Measurements from ENCODE around the gene GPR55. TPM values are rescaled to one million over a fixed set of nuclear protein-coding genes. Genes with fewer than 3 reads are reported as not detected.
A peak's percentile ranks its signal among the peaks of the same experiment; 100 is the strongest.

The GPR55 gene
- total and polyA plus RNA-seq, 10 of the 15 experiments (the other 5 are each of a cell fraction or from before 2014, with no cell fraction given), result 2.1 to 30.1 (median 16.2) TPM

DNA sequence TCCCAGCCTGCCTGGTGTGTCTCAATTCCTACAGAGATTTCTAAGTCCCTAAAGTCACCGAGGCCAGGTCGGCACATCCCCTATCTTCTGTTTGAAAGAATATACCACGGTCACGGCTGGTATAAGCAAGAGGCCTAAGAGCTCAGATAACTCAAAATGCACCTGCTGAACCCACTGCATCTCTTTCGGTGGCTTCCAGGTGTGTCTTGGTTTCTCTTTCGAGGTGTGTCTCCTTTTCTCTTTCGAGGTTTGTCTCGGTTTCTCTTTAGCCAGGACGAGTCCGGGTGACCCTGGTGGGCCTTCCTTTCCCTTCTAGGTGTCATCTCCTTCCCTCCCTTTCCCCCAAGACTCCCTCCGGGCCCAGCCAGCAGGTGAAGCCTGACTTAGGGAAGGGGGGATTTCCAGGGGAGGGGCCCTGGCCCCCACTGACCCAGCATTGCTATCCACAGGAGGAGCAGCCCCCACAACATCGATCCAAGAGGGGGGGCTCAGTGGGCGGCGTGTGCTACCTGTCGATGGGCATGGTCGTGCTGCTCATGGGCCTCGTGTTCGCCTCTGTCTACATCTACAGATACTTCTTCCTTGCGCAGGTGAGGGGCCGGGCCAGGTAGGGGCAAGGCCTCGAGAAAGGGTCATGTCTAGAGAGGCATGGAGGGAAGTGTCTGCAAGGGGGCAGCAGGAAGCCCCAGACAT is 51.9 kb downstream of the GPR55 start:
- FAIRE-seq (peak; percentile 99), DNase-seq (ENCODE audit: low read depth, low spot score) (peak; percentile 74), ATAC-seq (peak; percentile 81)
- intact Hi-C loops (cut with micrococcal nuclease; ENCODE audit: unreplicated experiment), result no loop called here
- TF ChIP-seq, protein P1, sequence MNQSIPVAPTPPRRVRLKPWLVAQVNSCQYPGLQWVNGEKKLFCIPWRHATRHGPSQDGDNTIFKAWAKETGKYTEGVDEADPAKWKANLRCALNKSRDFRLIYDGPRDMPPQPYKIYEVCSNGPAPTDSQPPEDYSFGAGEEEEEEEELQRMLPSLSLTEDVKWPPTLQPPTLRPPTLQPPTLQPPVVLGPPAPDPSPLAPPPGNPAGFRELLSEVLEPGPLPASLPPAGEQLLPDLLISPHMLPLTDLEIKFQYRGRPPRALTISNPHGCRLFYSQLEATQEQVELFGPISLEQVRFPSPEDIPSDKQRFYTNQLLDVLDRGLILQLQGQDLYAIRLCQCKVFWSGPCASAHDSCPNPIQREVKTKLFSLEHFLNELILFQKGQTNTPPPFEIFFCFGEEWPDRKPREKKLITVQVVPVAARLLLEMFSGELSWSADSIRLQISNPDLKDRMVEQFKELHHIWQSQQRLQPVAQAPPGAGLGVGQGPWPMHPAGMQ (IDR thresholded peaks at IDR 0.05; ENCODE audit: borderline replicate concordance), result no peak
- TF ChIP-seq HDGF (IDR thresholded peaks at IDR 0.05) (no peak), ZNF207 (IDR thresholded peaks at IDR 0.05; ENCODE audit: borderline replicate concordance) (peak; percentile 17; the same call in 1 of the 2 replicates), GATAD2B (conservative IDR thresholded peaks at IDR 0.05; ENCODE audit: low read depth) (0 out of 2 replicates have a peak, but pooled peaks have one; percentile 57), FOXM1 (IDR thresholded peaks at IDR 0.05; ENCODE audit: low read depth, low read length) (peak; percentile 55; the same call in 1 of the 2 replicates), RUNX3 (IDR thresholded peaks at IDR 0.05; ENCODE audit: low read length) (peak; percentile 78), IRF4 (IDR thresholded peaks at IDR 0.05; ENCODE audit: low read depth, low read length) (0 out of 2 replicates have a peak, but pooled peaks have one; percentile 9), BHLHE40 (IDR thresholded peaks at IDR 0.05; ENCODE audit: borderline replicate concordance in 1 of 2, low read depth in 2 of 2, low read length in 1 of 2) (peak; percentile 44 to 47; a peak in 2 of 4 replicates), IKZF1 (conservative IDR thresholded peaks at IDR 0.05) (no peak), ZZZ3 (IDR thresholded peaks at IDR 0.05; ENCODE audit: control insufficient read depth, insufficient read length, low read depth) (no peak), IKZF2 (IDR thresholded peaks at IDR 0.05) (0 out of 4 replicates have a peak, but pooled peaks of 1 of the 2 experiments have one; percentile 6), NFIC (IDR thresholded peaks at IDR 0.05; ENCODE audit: low read depth, low read length) (0 out of 2 replicates have a peak, but pooled peaks have one; percentile 23), SMAD5 (IDR thresholded peaks at IDR 0.05; ENCODE audit: low read depth) (no peak), ETV6 (conservative IDR thresholded peaks at IDR 0.05 in 1 of 2, IDR thresholded peaks at IDR 0.05 in 1 of 2; ENCODE audit: borderline replicate concordance in 1 of 2, low read depth in 1 of 2) (peak in 1 of 2 experiments; percentile 28; a peak in 1 of 4 replicates), ESRRA (IDR thresholded peaks at IDR 0.05; ENCODE audit: low read length) (no peak), MTA3 (IDR thresholded peaks at IDR 0.05; ENCODE audit: borderline replicate concordance, low read length) (no peak), EP300 (IDR thresholded peaks at IDR 0.05; ENCODE audit: borderline replicate concordance in 1 of 2, control insufficient read depth in 1 of 2, low read depth in 2 of 2, low read length in 2 of 2) (peak in 1 of 2 experiments; percentile 34; a peak in 1 of 4 replicates), PAX5 (IDR thresholded peaks at IDR 0.05; ENCODE audit: borderline replicate concordance, low read depth, low read length) (peak; percentile 63; the same call in 1 of the 2 replicates), TCF12 (IDR thresholded peaks at IDR 0.05; ENCODE audit: low read depth, low read length) (peak; percentile 91), ATF7 (IDR thresholded peaks at IDR 0.05; ENCODE audit: low read depth) (peak; percentile 21; the same call in 1 of the 2 replicates), TCF3 (IDR thresholded peaks at IDR 0.05; ENCODE audit: borderline replicate concordance, insufficient read depth, low read depth, low read length) (peak; percentile 53; the same call in 1 of the 2 replicates)
- H3K79me2 ChIP-seq (ENCODE audit: control insufficient read depth, insufficient read depth, low read length), result peaks cover 3% of the 10 kb centered on the region; the same call in 1 of the 2 replicates
- peaks cover 2 to 3% of the 10 kb centered on the region in 2 experiments; a peak in 3 of 4 replicates for H3K36me3 ChIP-seq (ENCODE audit: control insufficient read depth in 2 of 2, insufficient read depth in 2 of 2, low read length in 1 of 2)
- POLR2A ChIA-PET, result interaction anchor here (0.9 to 3.7 kb wide), 7 partner anchors 10 to 102 kb away, joined by 3 to 19 read pairs (median 4); partner anchors contain the start of gene GPR55
- peak overlapping the region; percentile 79 for H3K27ac ChIP-seq (ENCODE audit: control insufficient read depth, insufficient read depth)
- peak overlapping the region; percentile 63 for H3K4me3 ChIP-seq
- no TSS peak for BruUV-seq (replicated peaks)
- RAD21 ChIA-PET (ENCODE audit: unreplicated experiment), result interaction anchor here (0.8 to 2.6 kb wide), 12 partner anchors 9 to 115 kb away, joined by 3 to 9 read pairs (median 4); partner anchors contain the start of gene ITM2C
- no peaks in the 10 kb centered on the region for H3K9me3 ChIP-seq (replicated peaks; ENCODE audit: control insufficient read depth, insufficient read depth, low read length)
- peak overlapping the region; percentile 9; the same call in 1 of the 2 replicates for H3K9ac ChIP-seq (ENCODE audit: control insufficient read depth, insufficient read depth, low read length)
- H4K20me1 ChIP-seq (ENCODE audit: control insufficient read depth, insufficient read depth), result no peaks in the 10 kb centered on the region
- H2AFZ ChIP-seq (ENCODE audit: control insufficient read depth, low read depth, low read length), result no peak overlapping the region
- CTCF ChIA-PET, result interaction anchor here (1.0 to 3.1 kb wide), 8 partner anchors 9 to 146 kb away, joined by 3 to 18 read pairs (median 5); partner anchors contain the start of genes GPR55 and ITM2C
- under 1% methylated on average over 21 of the region's 21 CpGs for WGBS (ENCODE audit: insufficient coverage, insufficient replicate concordance, low lambda C conversion rate, missing lambda C conversion rate)
- H3K4me1 ChIP-seq (ENCODE audit: control insufficient read depth, insufficient read depth, low read length), result peaks cover 68% of the 10 kb centered on the region
- peak overlapping the region; percentile 96 for H3K4me2 ChIP-seq (ENCODE audit: control insufficient read depth, insufficient read depth)
- SMC1A ChIA-PET (ENCODE audit: uncharacterized antibody, unreplicated experiment), result interaction anchor here (0.6 to 2.2 kb wide), 19 partner anchors 9 to 114 kb away, joined by 3 to 9 read pairs (median 5); partner anchors contain the start of genes GPR55 and ITM2C
- in situ Hi-C loops (cut with MboI), result no loop called here
- H3K27me3 ChIP-seq (replicated peaks in 1 of 2; ENCODE audit: control insufficient read depth in 2 of 2, insufficient read depth in 2 of 2, low read length in 1 of 2), result no peaks in the 10 kb centered on the region
